ENCODE data around the gene MERTK.
"Not testable (repeated sequence)": the region's sequence is repeated elsewhere in the genome, so short reads cannot be mapped to it uniquely, and the experiment has no call there.

Gene MERTK

GRCh38 chr2:111910609-111911277 lies 12.3 kb downstream of the MERTK start:
- FAIRE-seq, result no peak

DNA sequence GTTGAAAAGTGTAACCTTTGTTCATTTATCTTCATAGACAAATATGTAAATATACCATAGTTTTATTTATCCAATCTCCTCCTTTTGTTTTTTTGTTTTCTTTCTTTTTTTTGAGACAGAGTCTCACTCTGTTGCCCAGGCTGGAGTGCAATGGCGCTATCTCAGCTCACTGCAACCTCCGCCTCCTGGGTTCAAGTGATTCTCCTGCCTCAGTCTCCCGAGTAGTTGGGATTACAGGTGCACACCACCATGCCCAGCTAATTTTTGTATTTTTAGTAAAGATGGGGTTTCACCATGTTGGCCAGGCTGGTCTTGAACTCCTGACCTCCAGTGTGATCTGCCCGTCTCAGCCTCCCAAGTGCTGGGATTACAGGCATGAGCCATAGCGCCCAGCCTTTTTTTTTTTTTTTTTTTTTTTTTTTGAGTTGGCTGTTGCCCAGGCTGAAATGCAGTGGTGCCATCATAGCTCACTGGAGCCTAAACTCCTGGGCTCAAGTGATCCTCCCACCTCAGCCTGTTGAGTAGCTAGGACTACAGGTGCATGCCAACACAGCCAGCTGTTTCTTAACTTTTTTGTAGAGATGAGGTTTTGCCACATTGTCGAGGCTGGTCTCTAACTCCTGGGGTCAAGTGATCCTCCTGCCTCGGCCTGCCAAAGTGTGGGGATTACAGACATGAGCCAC lies 13.0 kb downstream of the MERTK start:
- not testable (repeated sequence) for FAIRE-seq

- FAIRE-seq, result no peak
Measured at GRCh38 chr2:111912547-111912946, 14.1 kb downstream of the MERTK start.

DNA sequence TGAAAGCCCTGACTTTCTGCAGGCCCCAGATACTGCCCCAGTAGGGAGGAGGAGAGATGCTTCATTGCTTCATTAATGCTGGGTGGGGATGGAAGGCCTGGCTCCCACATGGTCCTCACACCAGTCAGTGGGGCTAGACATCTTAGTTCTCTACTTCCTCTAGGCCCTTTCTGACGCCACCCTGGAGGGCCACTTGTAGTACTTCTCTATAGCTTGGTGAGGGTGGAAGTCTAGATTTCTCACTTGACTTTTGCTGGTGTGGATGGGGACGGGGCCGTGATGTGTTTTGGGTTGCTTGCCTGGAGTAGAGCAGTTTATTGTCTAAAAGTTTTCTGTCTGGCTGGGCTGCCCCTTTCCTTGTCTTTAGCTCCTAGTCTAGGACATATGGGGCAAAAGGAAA lies 18.7 kb downstream of the MERTK start:
- FAIRE-seq, result no peak

DNA sequence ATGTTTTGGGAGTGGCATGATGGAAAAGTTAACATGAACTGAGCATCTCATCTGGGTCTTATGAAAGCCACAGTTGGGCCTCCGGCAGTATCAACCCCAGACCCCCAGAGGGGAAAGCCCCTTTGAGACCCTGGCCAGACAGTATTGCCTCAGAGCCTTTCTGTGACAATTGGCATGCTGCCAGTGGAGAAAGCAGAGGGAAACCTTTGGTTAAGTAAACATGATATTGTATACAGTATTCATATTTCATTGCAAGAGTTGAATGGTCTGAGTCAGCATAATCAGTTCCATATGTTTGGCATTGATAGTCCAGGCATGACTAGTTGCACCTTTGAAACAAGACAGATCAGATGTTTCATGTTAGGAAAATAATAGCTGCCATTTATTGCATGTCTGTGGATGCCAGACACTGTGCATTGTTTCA lies 20.0 kb downstream of the MERTK start:
- no peak for FAIRE-seq

- no peak for FAIRE-seq
Measured at GRCh38 chr2:111919365-111919764, 21.0 kb downstream of the MERTK start.

GRCh38 chr2:111919794-111920608 lies 21.6 kb downstream of the MERTK start:
- FAIRE-seq, result no peak

- FAIRE-seq, result no peak
Measured at GRCh38 chr2:111923276-111923804, 24.9 kb downstream of the MERTK start.

DNA sequence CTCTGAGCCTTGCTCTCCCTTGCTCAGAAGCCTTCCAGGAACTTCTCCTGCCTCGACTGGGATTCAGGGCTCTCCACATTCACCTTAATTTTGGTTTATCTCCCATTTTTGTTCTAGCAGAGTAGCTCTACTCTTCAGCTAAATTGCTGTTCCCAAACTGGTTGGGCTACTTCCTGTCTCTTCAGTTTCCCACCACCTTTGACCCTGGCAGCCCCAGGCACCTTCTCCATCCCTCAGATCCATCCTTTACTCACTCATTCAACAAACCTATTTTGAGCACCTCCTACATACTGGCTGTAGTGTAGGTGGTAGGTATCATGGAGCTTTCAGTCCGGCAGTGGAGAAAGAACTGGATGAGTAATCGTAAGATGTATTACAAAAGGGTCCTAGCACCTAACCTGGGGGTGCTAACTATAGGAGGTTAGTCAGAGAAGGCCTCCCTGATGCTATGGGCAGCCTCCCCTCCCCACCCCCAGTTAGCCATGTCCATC lies 26.3 kb downstream of the MERTK start:
- no peak for FAIRE-seq

DNA sequence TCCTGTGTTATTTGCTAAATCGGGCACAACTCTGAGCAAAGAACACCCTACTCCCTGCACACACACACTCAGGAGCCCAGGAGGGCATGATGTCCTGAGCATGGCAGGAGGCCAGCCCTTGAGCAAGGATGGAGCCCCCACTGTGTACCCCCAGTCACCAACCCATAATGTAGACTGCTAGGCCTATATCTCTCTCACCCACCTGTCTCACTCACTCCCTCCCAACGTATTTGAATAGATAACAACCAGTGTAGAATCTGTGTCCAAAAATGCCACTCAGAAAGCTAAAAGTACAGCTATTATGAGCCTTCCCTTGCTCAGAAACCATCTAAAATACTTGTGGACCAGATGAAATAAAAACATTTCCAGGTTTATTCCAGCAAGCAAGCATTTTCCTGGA lies 29.3 kb downstream of the MERTK start:
- no peak for FAIRE-seq

GRCh38 chr2:111930409-111930808 lies 32.0 kb downstream of the MERTK start:
- FAIRE-seq, result no peak

DNA sequence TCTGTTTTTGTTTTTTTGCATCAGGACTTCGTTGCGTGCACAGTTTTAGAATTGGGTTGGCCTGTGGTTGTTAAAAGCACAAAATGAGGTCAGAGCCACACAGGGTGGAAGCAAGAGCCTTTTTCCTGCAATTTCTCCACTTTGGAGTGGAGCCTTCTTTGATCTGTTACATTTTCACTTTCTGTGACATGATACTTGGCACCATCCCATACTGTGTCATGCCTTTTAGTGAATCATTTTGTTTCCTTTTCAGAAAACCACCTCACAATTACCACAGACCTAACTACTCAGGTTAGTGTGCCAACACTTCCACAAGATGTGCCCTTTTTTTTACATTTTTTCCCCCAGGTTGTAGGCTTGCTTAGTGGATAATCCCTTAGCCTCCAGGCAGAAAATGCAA lies 32.5 kb downstream of the MERTK start:
- no peak for FAIRE-seq

DNA sequence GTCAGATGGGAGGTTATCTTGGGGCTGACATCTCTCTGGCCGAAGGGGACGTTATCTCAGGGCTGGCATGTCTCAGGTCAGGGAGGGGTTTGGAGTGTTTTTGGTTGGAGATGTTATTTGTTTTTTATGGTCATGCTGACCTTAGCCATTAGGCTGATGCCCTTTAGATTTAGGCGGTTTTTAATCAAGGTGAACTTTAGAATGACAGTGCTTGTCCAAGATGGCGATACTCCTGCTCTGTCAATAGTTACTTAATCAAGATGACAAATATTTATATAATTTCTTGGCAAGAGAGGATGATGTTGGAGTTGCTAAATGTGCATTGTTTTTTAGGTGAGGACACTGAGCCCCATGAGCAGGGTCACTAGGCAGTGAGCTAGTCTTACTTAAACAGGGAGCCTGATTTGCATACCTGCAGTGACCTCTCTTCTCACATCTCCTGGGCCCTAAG lies 34.5 kb downstream of the MERTK start:
- no peak for FAIRE-seq

GRCh38 chr2:111933900-111934299 lies 35.5 kb downstream of the MERTK start:
- FAIRE-seq, result not testable (repeated sequence)

DNA sequence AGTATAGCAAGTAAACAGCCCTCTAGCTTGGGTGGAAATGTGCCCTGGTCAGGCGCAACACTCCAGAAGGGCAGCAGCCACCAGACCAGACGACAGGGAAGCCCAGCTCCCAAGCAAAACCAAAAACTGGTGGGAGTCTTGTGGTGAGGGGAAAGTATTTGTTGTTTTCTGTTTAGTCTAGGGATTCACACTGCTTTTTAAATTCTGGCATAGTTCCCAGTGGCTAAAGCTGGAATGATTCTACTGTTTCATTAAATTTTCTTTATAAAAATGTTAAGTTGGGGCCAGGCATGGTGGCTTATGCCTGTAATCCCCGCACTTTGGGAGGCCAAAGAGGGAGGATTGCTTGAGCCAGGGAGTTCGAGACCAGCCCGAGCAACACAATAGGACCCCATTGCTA lies 38.5 kb downstream of the MERTK start:
- FAIRE-seq, result no peak

DNA sequence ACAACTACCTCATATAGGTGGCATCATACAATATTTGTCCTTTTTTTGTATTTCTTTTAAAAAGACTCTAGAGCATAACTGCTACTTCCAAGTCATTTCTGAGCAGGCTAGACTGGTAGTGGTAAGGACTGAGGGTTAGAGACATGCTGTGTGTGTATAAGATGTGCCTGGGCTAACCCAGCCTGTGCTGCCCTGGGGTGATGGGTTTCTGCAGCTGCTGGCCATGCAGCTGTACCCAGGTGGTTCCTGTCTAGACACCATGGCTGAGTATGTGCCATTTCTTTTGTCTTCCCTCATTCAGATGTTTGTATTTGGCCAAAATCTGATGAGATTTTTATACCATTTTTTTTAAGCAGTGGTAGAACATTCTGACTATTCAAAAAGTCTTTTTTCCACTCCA lies 40.0 kb downstream of the MERTK start:
- no peak for FAIRE-seq

DNA sequence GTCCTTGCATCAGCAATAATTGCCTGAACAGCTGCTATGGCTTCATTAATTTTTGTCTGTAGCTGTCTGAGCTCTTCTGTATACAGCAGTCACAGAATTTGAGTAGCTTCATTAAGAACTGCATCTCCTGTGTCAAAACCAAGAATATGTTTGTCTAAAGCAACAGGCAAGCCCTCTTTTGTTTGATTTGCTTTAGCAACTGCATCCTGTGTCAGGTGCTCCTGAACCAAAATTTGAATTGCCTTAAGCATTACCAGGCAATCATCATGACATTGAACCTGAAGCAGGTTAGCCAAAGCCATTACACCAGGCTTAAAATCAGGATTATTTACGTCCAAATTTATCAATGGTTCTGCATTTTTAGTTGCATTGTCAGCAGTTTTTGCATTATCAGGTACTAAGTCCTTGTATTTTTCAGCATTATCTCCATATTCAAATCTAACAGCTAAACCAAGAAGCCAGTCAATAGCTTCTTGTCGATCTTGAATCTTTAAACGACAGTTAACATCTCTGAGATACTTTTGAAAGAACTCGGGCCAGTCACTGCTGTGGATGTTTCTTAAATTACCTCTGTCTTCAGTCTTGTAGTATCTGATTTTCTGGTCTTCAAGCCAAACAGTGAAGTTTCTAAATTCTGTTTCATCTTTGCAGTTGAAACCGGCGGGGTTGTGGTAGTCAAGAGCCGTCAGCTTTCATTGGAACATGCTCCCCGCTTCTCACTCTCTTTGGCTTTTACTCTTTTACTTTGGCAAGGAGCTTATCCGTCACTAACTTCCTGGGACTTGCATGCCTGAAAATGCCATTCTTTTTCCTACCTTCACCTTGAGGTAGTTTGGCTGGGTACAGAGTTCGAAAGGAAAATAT lies 42.2 kb downstream of the MERTK start:
- no peak for FAIRE-seq

DNA sequence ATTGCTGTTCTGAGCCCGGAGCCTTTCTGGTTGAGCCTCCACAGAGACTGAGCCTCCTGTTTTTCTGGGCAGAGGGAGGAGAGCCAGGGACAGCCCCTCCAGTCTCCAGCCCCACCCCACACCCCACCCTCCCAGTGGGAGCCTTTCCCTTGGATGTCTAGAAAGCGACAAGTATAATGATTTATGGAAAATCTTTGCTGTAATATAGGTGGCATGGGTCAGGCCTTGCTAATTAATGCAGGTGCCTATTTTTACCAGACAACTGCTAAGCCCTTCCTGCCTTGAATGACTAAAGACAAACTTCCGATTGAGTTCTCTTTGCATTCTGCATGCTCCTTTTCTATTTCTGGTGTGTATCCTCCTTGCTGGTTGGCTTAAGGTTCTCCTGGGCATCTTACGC lies 43.1 kb downstream of the MERTK start:
- FAIRE-seq, result no peak

GRCh38 chr2:111944531-111945210 lies 46.3 kb downstream of the MERTK start:
- FAIRE-seq, result no peak

- no peak for FAIRE-seq
Measured at GRCh38 chr2:111945444-111946293, 47.3 kb downstream of the MERTK start.
